Neural crest cell (in vitro differentiated cells): ENCODE measurements around the gene OR13C4. TPM values are rescaled to one million over a fixed set of nuclear protein-coding genes. Genes with fewer than 3 reads are reported as not detected.
"Not testable (repeated sequence)": the region's sequence is repeated elsewhere in the genome, so short reads cannot be mapped to it uniquely, and the experiment has no call there.

Experiments
- DNase-seq: peaks from one replicate; pipeline ENCODE4 v3.0.0; 2021; ENCODE audit warnings: low read depth, mixed read lengths, low spot score
- H3K27ac Mint-ChIP-seq: one replicate; pipeline ENCODE4 v1.8.0; 2021; ENCODE audit warnings: mild to moderate bottlenecking, mixed read lengths; ENCODE audit not compliant: unreplicated experiment
- H3K27me3 Mint-ChIP-seq: 2 replicates; pipeline ENCODE4 v1.8.0; 2021; ENCODE audit warnings: low read depth, mild to moderate bottlenecking, mixed read lengths
- H3K36me3 Mint-ChIP-seq: 2 replicates; pipeline ENCODE4 v1.8.0; 2021; ENCODE audit warnings: low read depth, mild to moderate bottlenecking, mixed read lengths
- H3K4me1 Mint-ChIP-seq: 2 replicates; pipeline ENCODE4 v1.8.0; 2021; ENCODE audit warnings: mixed read lengths
- H3K4me3 Mint-ChIP-seq: one replicate; pipeline ENCODE4 v1.8.0; 2021; ENCODE audit warnings: mild to moderate bottlenecking, mixed read lengths
- H3K9me3 Mint-ChIP-seq: 2 replicates; pipeline ENCODE4 v1.8.0; 2021; ENCODE audit warnings: mixed read lengths
- CTCF ChIP-seq: fragments of 200-600 bp; sonication (generic); conservative IDR thresholded peaks from 2 replicates; pipeline ENCODE4 v1.5.0; 2021; ENCODE audit warnings: antibody characterized with exemption, mild to moderate bottlenecking
- total RNA-seq: library from RNA; stranded (reverse); gene quantifications from 2 replicates; pipeline ENCODE4 v1.2.1, GENCODE V29; 2021

The OR13C4 gene
- total RNA-seq, 1 donor from 2014 or later = not detected

- Mint-ChIP-seq H3K4me1 (no peaks in the 10 kb centered on the region), H3K9me3 (no peaks in the 10 kb centered on the region), H3K36me3 (no peaks in the 10 kb centered on the region), H3K4me3 (no peak within 1 kb of the TSS), H3K27ac (no peak within 1 kb of the TSS), H3K27me3 (no peaks in the 10 kb centered on the region)
- DNase-seq = no peak
- no peak for TF ChIP-seq CTCF
These were observed 9.7 kb upstream of the OR13C4 start, which contains the start of gene OR13C3 for GRCh38 chr9:104536756-104537155. TSS of gene OR13C3 (minus strand) at chr9:104536856. CDS start at chr9:104536723, 133 bp downstream.

GRCh38 chr9:104520241-104520640, 6.8 kb downstream of the OR13C4 start:
- H3K9me3 Mint-ChIP-seq, H3K27me3 Mint-ChIP-seq, H3K27ac Mint-ChIP-seq, DNase-seq, H3K4me3 Mint-ChIP-seq, H3K4me1 Mint-ChIP-seq, H3K36me3 Mint-ChIP-seq: not testable (repeated sequence)

- Mint-ChIP-seq H3K27me3 (peaks cover 2% of the 10 kb centered on the region), H3K4me1 (peaks cover 5% of the 10 kb centered on the region), H3K27ac (no peak overlapping the region), H3K4me3 (no peak overlapping the region), H3K9me3 (peaks cover 4% of the 10 kb centered on the region), H3K36me3 (no peaks in the 10 kb centered on the region)
- TF ChIP-seq CTCF = no peak
- no peak for DNase-seq
These were observed 12.1 kb downstream of the OR13C4 start for GRCh38 chr9:104514901-104515300.

- no peaks in the 10 kb centered on the region for H3K4me1 Mint-ChIP-seq
- no peak for TF ChIP-seq CTCF
- H3K9me3 Mint-ChIP-seq = peaks cover 4% of the 10 kb centered on the region
- H3K27ac Mint-ChIP-seq = no peak overlapping the region
- H3K27me3 Mint-ChIP-seq = peaks cover 16% of the 10 kb centered on the region
- H3K4me3 Mint-ChIP-seq = no peak overlapping the region
- no peak for DNase-seq
- H3K36me3 Mint-ChIP-seq = no peaks in the 10 kb centered on the region
These were observed 20.4 kb downstream of the OR13C4 start for GRCh38 chr9:104506565-104506964.

GRCh38 chr9:104503963-104504362, 23.0 kb downstream of the OR13C4 start, which contains the start of gene OR13F1:
TSS of gene OR13F1 (plus strand) at chr9:104504263. CDS start at chr9:104504263, 0 bp downstream.
- Mint-ChIP-seq H3K4me1 (no peaks in the 10 kb centered on the region), H3K27me3 (peaks cover 16% of the 10 kb centered on the region), H3K9me3 (no peaks in the 10 kb centered on the region), H3K4me3 (no peak within 1 kb of the TSS), H3K27ac (no peak within 1 kb of the TSS), H3K36me3 (no peaks in the 10 kb centered on the region)
- TF ChIP-seq CTCF = no peak
- DNase-seq = no peak

- H3K9me3 Mint-ChIP-seq = no peaks in the 10 kb centered on the region
- no peak for DNase-seq
- no peak for TF ChIP-seq CTCF
- H3K36me3 Mint-ChIP-seq = no peaks in the 10 kb centered on the region
- no peak overlapping the region for H3K27ac Mint-ChIP-seq
- peaks cover 16% of the 10 kb centered on the region for H3K27me3 Mint-ChIP-seq
- H3K4me1 Mint-ChIP-seq = no peaks in the 10 kb centered on the region
- H3K4me3 Mint-ChIP-seq = no peak overlapping the region
These were observed 23.6 kb downstream of the OR13C4 start for GRCh38 chr9:104503440-104503839.
